ENCODE data around the gene MPZL2.

The MPZL2 gene

GRCh38 chr11:118240999-118241763 is 22.9 kb downstream of the MPZL2 start:
- no peak for FAIRE-seq

- no peak for FAIRE-seq
These were observed 24.4 kb downstream of the MPZL2 start for GRCh38 chr11:118239509-118240205.

- FAIRE-seq, result no peak
These were observed 25.2 kb downstream of the MPZL2 start for GRCh38 chr11:118238929-118239328.

- no peak for FAIRE-seq
These were observed 25.7 kb downstream of the MPZL2 start for GRCh38 chr11:118238421-118238820.

- FAIRE-seq, result no peak
These were observed 27.9 kb downstream of the MPZL2 start for GRCh38 chr11:118236170-118236569.

GRCh38 chr11:118234833-118235232 is 29.3 kb downstream of the MPZL2 start:
- no peak for FAIRE-seq

- no peak for FAIRE-seq
These were observed 30.2 kb downstream of the MPZL2 start for GRCh38 chr11:118233850-118234249.

GRCh38 chr11:118233377-118233776 is 30.7 kb downstream of the MPZL2 start:
- no peak for FAIRE-seq

GRCh38 chr11:118232659-118233058 is 31.4 kb downstream of the MPZL2 start:
- no peak for FAIRE-seq

- no peak for FAIRE-seq
These were observed 32.6 kb downstream of the MPZL2 start for GRCh38 chr11:118231461-118231860.

GRCh38 chr11:118230088-118230487 is 34.0 kb downstream of the MPZL2 start:
- no peak for FAIRE-seq

GRCh38 chr11:118229274-118229847 is 34.7 kb downstream of the MPZL2 start:
- FAIRE-seq, result no peak

- no peak for FAIRE-seq
These were observed 36.0 kb downstream of the MPZL2 start for GRCh38 chr11:118227865-118228785.

GRCh38 chr11:118226781-118227180 is 37.3 kb downstream of the MPZL2 start:
- no peak for FAIRE-seq

- no peak for FAIRE-seq
These were observed 37.8 kb downstream of the MPZL2 start for GRCh38 chr11:118226296-118226695.

- no peak for FAIRE-seq
These were observed 39.4 kb downstream of the MPZL2 start, which contains the start of gene JAML for GRCh38 chr11:118224511-118225188. JAML (minus strand) TSS chr11:118225011; CDS start chr11:118214866, 10,145 bp downstream.

GRCh38 chr11:118223992-118224391 is 40.1 kb downstream of the MPZL2 start:
- no peak for FAIRE-seq

- no peak for FAIRE-seq
These were observed 40.5 kb downstream of the MPZL2 start for GRCh38 chr11:118223570-118223969.

- no peak for FAIRE-seq
These were observed 41.7 kb downstream of the MPZL2 start for GRCh38 chr11:118222437-118222836.

- FAIRE-seq, result no peak
These were observed 42.7 kb downstream of the MPZL2 start for GRCh38 chr11:118221419-118221818.

GRCh38 chr11:118219732-118220131 is 44.4 kb downstream of the MPZL2 start:
- no peak for FAIRE-seq

GRCh38 chr11:118219244-118219643 is 44.9 kb downstream of the MPZL2 start:
- FAIRE-seq, result no peak
